ENCODE results near the gene MS4A13. TPM values are rescaled to one million over a fixed set of nuclear protein-coding genes. Genes with fewer than 3 reads are reported as not detected.
"Not testable (repeated sequence)": the region's sequence is repeated elsewhere in the genome, so short reads cannot be mapped to it uniquely, and the experiment has no call there.

MS4A13 gene
- not detected in 2 replicates for total RNA-seq

DNA sequence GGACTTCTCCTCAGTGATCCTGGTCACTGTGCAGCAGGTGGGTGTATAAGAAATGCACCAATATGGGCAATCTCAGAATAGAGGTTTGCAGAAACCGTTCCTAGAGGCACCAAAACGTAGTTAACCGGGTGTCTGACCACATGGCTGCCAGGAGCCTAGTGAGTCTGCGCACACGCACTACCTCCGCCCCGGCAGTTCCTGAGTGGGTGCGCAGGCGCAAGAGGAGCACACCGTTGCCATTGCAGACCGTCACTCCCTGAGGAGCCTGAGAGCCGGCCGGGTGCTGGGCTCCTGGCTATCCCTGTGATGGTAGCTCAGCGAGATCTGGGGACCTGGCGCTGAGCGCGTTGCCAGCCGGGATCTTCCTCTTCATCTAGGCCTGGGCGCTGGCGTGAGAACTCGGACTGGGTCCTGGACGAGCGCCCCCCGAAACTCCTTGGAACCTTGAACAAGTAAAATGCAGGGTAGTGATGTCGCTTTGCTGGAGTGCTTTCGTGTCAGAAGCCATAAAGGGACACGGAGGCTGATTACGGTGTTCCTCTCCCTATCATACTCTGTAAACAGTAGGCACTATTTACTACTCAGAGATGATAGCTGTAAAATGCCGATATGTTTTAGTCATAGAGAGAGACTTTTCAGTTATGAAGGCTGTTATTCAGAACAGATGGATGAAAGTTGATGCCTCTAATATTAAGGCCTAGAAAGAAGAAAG, at the start of gene MS4A13:
MS4A13 (plus strand) TSS at position 249 of the 712 bp plus-strand sequence. CDS start 2,692 bp downstream, outside the sequence.
- intact Hi-C loops (cut with micrococcal nuclease), result no loop called here

- intact Hi-C loops (cut with micrococcal nuclease), result no loop called here
Observed at GRCh38 chr11:60468829-60469228, 46.4 kb upstream of the MS4A13 start.

DNA sequence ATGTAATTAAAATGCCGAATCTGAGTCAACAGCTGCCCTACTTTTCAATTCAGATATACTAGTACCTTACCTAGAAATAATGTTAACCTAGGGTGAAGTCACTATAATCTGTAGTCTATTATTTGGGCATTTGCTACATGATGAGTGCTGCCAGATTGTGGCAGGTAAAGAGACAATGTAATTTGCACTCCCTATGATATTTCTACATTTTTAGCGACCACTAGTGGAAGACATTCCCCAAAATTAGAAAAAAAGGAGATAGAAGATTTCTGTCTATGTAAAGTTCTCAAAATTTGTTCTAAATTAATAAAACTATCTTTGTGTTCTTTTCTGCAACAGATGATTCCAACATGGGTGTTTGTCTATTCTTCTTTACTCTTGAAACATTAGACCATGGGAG, 45.5 kb upstream of the MS4A13 start:
- intact Hi-C loops (cut with micrococcal nuclease), result no loop called here

GRCh38 chr11:60477035-60477445, 38.2 kb upstream of the MS4A13 start:
- intact Hi-C loops (cut with micrococcal nuclease), result no loop called here

- intact Hi-C loops (cut with micrococcal nuclease), result no loop called here
Observed at GRCh38 chr11:60482361-60482760, 32.8 kb upstream of the MS4A13 start.

GRCh38 chr11:60485987-60486386, 29.2 kb upstream of the MS4A13 start:
- intact Hi-C loops (cut with micrococcal nuclease), result loop anchor here (1.0 kb wide), 1 partner anchor 123 kb away; no protein-coding TSS in a partner anchor

GRCh38 chr11:60492488-60493009, 22.6 kb upstream of the MS4A13 start, which contains the start of gene MS4A12:
MS4A12 (plus strand) TSS chr11:60492778; CDS start chr11:60497319, 4,541 bp downstream.
- intact Hi-C loops (cut with micrococcal nuclease), result no loop called here

DNA sequence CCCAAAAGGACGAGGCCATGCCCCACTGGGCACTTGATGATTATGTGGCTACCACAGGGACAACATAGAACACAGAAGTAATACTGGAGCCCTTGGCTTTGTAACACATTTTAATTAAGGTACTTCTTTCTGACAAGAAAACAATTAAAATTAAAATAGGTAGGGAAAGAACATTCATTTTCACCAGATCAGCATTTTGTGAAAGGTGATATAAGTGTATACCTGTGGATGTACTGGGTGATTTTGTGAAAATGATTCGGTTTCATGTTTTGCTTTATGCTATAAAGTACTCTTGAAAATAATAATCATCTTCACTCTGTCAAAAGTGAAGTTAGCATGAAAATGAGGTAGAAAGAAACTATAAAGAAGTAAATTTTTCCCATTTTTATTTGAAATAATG, 21.7 kb upstream of the MS4A13 start:
- intact Hi-C loops (cut with micrococcal nuclease), result no loop called here

GRCh38 chr11:60498399-60498798, 16.8 kb upstream of the MS4A13 start:
- intact Hi-C loops (cut with micrococcal nuclease), result no loop called here

- intact Hi-C loops (cut with micrococcal nuclease), result no loop called here
Observed at GRCh38 chr11:60498853-60499252, 16.3 kb upstream of the MS4A13 start.

GRCh38 chr11:60500276-60500910, 14.8 kb upstream of the MS4A13 start:
- intact Hi-C loops (cut with micrococcal nuclease), result no loop called here

- intact Hi-C loops (cut with micrococcal nuclease), result no loop called here
Observed at GRCh38 chr11:60502221-60502775, 12.9 kb upstream of the MS4A13 start.

GRCh38 chr11:60504219-60504905, 10.8 kb upstream of the MS4A13 start:
- intact Hi-C loops (cut with micrococcal nuclease), result loop anchor here (2.0 kb wide), 1 partner anchor 58 kb away; no protein-coding TSS in a partner anchor

DNA sequence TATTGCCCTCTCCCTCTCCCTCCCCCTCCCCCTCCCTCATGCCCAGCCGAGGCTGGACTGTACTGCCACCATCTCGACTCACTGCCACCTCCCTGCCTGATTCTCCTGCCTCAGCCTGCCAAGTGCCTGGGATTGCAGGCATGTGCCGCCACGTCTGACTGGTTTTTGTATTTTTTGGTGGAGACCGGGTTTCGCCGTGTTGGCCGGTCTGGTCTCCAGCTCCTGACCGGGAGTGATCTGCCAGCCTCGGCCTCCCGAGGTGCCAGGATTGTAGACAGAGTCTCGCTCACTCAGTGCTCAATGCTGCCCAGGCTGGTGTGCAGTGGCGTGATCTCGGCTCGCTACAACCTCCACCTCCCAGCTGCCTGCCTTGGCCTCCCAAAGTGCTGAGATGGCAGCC, 5.6 kb upstream of the MS4A13 start:
- intact Hi-C loops (cut with micrococcal nuclease), result not testable (repeated sequence)

DNA sequence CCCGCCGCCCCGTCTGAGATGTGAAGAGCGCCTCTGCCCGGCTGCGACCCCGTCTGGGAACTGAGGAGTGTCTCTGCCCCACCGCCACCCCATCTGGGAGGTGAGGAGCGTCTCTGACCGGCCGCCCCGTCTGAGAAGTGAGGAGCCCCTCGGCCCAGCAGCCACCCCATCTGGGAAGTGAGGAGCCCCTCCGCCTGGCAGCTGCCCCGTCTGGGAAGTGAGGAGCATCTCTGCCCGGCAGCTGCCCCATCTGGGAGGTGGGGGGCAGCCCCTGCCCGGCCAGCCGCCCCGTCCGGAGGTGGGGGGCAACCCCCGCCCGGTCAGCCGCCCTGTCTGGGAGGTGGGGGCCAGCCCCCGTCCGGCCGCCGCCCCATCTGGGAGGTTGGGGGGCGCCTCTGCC, 5.0 kb upstream of the MS4A13 start:
- intact Hi-C loops (cut with micrococcal nuclease), result not testable (repeated sequence)

- intact Hi-C loops (cut with micrococcal nuclease), result no loop called here
Observed at GRCh38 chr11:60511393-60511792, 3.8 kb upstream of the MS4A13 start.

DNA sequence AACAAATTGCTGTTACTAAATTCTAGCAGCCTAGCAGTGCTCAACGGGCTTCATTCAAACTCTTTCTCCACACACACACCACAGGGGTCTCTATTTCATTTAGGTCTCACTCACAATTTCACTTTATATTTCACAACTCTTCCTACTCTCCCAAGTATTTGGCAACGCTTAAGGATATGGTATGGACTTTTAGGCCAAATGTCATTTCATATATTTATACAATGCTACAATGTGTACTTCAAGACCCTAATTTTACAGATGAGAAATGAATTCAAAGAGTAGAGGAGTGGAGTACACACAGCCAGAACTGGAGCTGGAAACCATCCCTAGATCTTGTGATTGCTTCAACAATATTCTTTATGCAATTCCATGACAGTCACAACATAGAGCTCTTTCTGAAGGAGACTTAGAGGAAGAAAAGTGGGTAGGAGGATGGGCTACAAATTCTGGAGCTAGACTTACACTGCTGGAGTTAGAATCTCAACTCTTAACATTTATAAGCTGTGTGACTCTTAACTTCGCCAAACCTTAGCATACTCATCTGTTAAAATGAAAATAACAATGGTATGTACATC, 2.5 kb upstream of the MS4A13 start:
- intact Hi-C loops (cut with micrococcal nuclease), result no loop called here

DNA sequence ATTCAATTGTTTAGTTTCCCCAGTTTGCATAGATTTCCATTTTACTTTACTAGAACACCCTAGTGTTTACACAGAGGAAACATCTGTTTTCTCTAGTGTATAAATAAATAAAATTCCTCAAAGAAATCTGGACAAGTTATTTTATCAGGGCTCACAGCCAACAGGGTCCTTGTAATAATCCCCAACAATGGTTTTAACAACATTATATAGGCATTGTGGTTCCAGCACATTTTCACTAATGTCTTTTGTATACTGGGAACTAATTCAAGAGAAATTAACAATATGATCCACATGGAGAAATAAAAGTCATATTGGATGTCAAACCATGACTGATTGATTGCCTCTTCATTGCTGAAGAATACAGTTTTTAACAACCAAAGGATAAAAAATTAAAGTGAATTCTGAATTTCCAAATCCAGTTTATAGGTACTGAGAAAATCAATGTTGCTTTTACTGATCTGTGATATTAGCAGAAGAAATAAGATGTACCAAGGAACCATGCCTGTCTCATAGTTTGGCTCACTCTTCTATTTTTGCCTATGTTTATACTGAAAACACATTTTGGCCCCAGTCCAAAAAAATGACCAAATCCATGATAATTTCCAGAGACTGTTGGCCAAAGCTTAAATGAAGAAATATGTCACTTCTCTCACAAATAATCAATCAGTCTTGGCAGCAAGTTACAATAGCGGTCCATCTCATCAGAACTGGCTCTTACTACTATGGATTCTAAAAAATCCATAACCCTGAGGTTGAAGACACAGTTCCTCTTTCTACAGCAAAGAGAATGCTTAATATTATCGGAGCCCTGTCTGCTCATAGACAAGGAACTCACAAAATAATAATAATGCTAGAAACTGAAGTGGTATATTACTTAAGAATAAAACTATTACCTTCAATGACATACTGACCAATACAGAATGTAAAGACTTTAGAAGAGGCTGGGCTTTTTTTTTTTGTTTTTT, 1.4 kb upstream of the MS4A13 start:
- intact Hi-C loops (cut with micrococcal nuclease), result no loop called here

DNA sequence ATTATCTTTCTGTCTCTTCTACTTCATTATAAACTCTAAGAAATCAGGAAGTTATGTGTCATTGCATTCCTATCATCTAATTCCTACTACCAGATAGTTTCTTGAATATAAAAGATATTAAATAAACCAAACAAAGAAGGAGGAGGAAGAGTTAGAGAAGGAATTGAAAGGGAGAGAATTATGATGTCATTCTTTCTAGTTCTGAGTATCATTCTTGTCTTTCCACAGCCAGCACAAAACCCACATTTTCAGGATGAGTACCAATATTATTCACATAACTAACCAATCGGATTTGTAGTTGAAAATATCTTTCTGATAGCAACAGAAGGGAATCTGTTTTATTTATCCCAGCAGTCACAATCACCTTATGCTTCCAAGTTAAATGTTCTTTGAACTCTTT, 13.3 kb downstream of the MS4A13 start:
- intact Hi-C loops (cut with micrococcal nuclease), result no loop called here

GRCh38 chr11:60528934-60529333, 13.7 kb downstream of the MS4A13 start:
- intact Hi-C loops (cut with micrococcal nuclease), result no loop called here
